Immature natural killer cell (primary cell): Measurements from ENCODE around the gene RPH3AL. TPM values are rescaled to one million over a fixed set of nuclear protein-coding genes. Genes with fewer than 3 reads are reported as not detected.
"Not testable (repeated sequence)": the region's sequence is repeated elsewhere in the genome, so short reads cannot be mapped to it uniquely, and the experiment has no call there.

Experiments used
- DNase-seq, 3 donors: peaks; one replicate each; pipeline ENCODE4 v3.0.0; 2022; ENCODE audit warnings: mixed read lengths in 1 of 3
- H3K27ac Mint-ChIP-seq, 6 donors: one replicate each; pipeline ENCODE4 v1.8.0; 2020; ENCODE audit warnings: mixed read lengths in 6 of 6, mild to moderate bottlenecking in 5 of 6, inconsistent platforms in 4 of 6, moderate library complexity in 3 of 6
- H3K27me3 Mint-ChIP-seq, 3 donors: one replicate each; pipeline ENCODE4 v1.8.0; 2020 to 2021; ENCODE audit warnings: low read depth in 3 of 3, mild to moderate bottlenecking in 3 of 3, mixed read lengths in 3 of 3, moderate library complexity in 3 of 3, inconsistent platforms in 1 of 3
- H3K36me3 Mint-ChIP-seq, 3 donors: one replicate each; pipeline ENCODE4 v1.8.0; 2020; ENCODE audit warnings: mixed read lengths in 3 of 3, inconsistent platforms in 2 of 3, mild to moderate bottlenecking in 2 of 3
- H3K4me1 Mint-ChIP-seq, 2 donors: one replicate each; pipeline ENCODE4 v1.8.0; 2020; ENCODE audit warnings: inconsistent platforms in 2 of 2, mild to moderate bottlenecking in 2 of 2, mixed read lengths in 2 of 2, moderate library complexity in 1 of 2
- H3K4me3 Mint-ChIP-seq, 5 donors: one replicate each; pipeline ENCODE4 v1.8.0; 2020; ENCODE audit warnings: mild to moderate bottlenecking in 5 of 5, mixed read lengths in 5 of 5, inconsistent platforms in 3 of 5, moderate library complexity in 3 of 5
- H3K9me3 Mint-ChIP-seq, 6 donors: one replicate each; pipeline ENCODE4 v1.8.0; 2020; ENCODE audit warnings: mild to moderate bottlenecking in 6 of 6, mixed read lengths in 6 of 6, inconsistent platforms in 4 of 6, moderate library complexity in 3 of 6
- polyA plus RNA-seq, 3 donors: library from polyadenylated mRNA; unstranded; fragments of 300-500 nt; fragmentation: Illumina TruSeq; gene quantifications; one replicate each; pipeline ENCODE4 v1.2.3, GENCODE V29; 2021

Gene RPH3AL
- polyA plus RNA-seq, 3 donors from 2014 or later = 4.2 to 10.3 (median 4.5) TPM

DNA sequence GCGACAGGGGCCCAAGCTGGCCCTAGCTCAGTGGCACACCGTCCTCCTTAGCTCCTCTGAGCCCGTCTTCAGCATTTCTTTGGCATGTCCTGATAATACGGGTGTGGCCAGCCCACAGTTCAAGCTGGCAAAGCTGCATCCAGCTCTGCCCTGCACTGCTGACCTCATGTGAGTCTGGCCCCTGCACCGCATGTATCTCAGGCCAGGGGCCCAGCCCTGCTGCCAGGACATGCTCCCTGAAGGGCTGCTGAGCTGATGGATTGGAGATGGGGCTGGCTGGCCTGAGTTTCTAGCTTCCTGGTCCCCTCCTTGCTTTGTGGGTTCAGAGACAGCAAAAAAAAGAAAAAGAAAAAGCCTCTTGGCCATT is 173.6 kb downstream of the RPH3AL start:
- Mint-ChIP-seq H3K9me3 (no peaks in the 10 kb centered on the region), H3K4me3 (no peak overlapping the region), H3K36me3 (no peaks in the 10 kb centered on the region), H3K27ac (no peak overlapping the region), H3K27me3 (peaks cover 4 to 15% (median 11%) of the 10 kb centered on the region in 3 donors), H3K4me1 (peaks cover 0 to 4% of the 10 kb centered on the region in 2 donors)
- no peak for DNase-seq

GRCh38 chr17:178292-179065 is 174.1 kb downstream of the RPH3AL start:
- DNase-seq = no peak
- H3K36me3 Mint-ChIP-seq = no peaks in the 10 kb centered on the region
- no peaks in the 10 kb centered on the region for H3K9me3 Mint-ChIP-seq
- peaks cover 2 to 13% (median 11%) of the 10 kb centered on the region in 3 donors for H3K27me3 Mint-ChIP-seq
- H3K27ac Mint-ChIP-seq = no peak overlapping the region
- H3K4me1 Mint-ChIP-seq = peaks cover 0 to 4% of the 10 kb centered on the region in 2 donors
- no peak overlapping the region for H3K4me3 Mint-ChIP-seq

- no peaks in the 10 kb centered on the region for H3K9me3 Mint-ChIP-seq
- peaks cover 0 to 4% of the 10 kb centered on the region in 2 donors for H3K4me1 Mint-ChIP-seq
- peaks cover 2 to 13% (median 11%) of the 10 kb centered on the region in 3 donors for H3K27me3 Mint-ChIP-seq
- no peak for DNase-seq
- H3K4me3 Mint-ChIP-seq = peak overlapping the region in 1 of 5 donors; percentile 42
- no peak overlapping the region for H3K27ac Mint-ChIP-seq
- H3K36me3 Mint-ChIP-seq = no peaks in the 10 kb centered on the region
Observed at GRCh38 chr17:177762-178161, 174.8 kb downstream of the RPH3AL start.

GRCh38 chr17:177155-177554 is 175.5 kb downstream of the RPH3AL start:
- Mint-ChIP-seq H3K4me1 (peaks cover 0 to 3% of the 10 kb centered on the region in 2 donors), H3K27me3 (peaks cover 2 to 12% (median 9%) of the 10 kb centered on the region in 3 donors), H3K4me3 (no peak overlapping the region), H3K36me3 (no peaks in the 10 kb centered on the region), H3K9me3 (no peaks in the 10 kb centered on the region), H3K27ac (no peak overlapping the region)
- no peak for DNase-seq

GRCh38 chr17:173166-173911 is 179.3 kb downstream of the RPH3AL start:
- peaks cover 4 to 6% (median 5%) of the 10 kb centered on the region in 3 donors for H3K27me3 Mint-ChIP-seq

GRCh38 chr17:172401-172800 is 180.2 kb downstream of the RPH3AL start:
- no peaks in the 10 kb centered on the region for H3K9me3 Mint-ChIP-seq
- H3K27me3 Mint-ChIP-seq = peaks cover 2 to 6% (median 3%) of the 10 kb centered on the region in 3 donors
- H3K4me1 Mint-ChIP-seq = peaks cover 0 to 1% of the 10 kb centered on the region in 2 donors
- no peaks in the 10 kb centered on the region for H3K36me3 Mint-ChIP-seq
- no peak for DNase-seq
- no peak overlapping the region for H3K27ac Mint-ChIP-seq
- H3K4me3 Mint-ChIP-seq = no peak overlapping the region

More at GRCh38 chr17:173166-173911, 179.3 kb downstream of the RPH3AL start:
- no peaks in the 10 kb centered on the region for H3K9me3 Mint-ChIP-seq
- H3K27ac Mint-ChIP-seq = no peak overlapping the region
- no peak overlapping the region for H3K4me3 Mint-ChIP-seq
- H3K36me3 Mint-ChIP-seq = no peaks in the 10 kb centered on the region
- DNase-seq = no peak
- H3K4me1 Mint-ChIP-seq = peaks cover 0 to 1% of the 10 kb centered on the region in 2 donors

GRCh38 chr17:171871-172270 is 180.7 kb downstream of the RPH3AL start:
- Mint-ChIP-seq H3K4me1 (peaks cover 0 to 1% of the 10 kb centered on the region in 2 donors), H3K27me3 (peaks cover 2 to 3% (median 2%) of the 10 kb centered on the region in 3 donors), H3K9me3 (no peaks in the 10 kb centered on the region), H3K27ac (no peak overlapping the region), H3K4me3 (no peak overlapping the region), H3K36me3 (no peaks in the 10 kb centered on the region)
- no peak for DNase-seq

GRCh38 chr17:170130-170670 is 182.4 kb downstream of the RPH3AL start:
- no peak for DNase-seq
- Mint-ChIP-seq H3K27ac (no peak overlapping the region), H3K4me1 (peaks cover 0 to 1% of the 10 kb centered on the region in 2 donors), H3K4me3 (no peak overlapping the region), H3K27me3 (peaks cover 2 to 4% (median 3%) of the 10 kb centered on the region in 3 donors), H3K9me3 (no peaks in the 10 kb centered on the region), H3K36me3 (no peaks in the 10 kb centered on the region)

- DNase-seq, H3K4me3 Mint-ChIP-seq, H3K27me3 Mint-ChIP-seq, H3K4me1 Mint-ChIP-seq, H3K36me3 Mint-ChIP-seq, H3K27ac Mint-ChIP-seq, H3K9me3 Mint-ChIP-seq: not testable (repeated sequence)
Observed at GRCh38 chr17:168614-169013, 184.0 kb downstream of the RPH3AL start.

- peaks cover 0 to 1% of the 10 kb centered on the region in 2 donors for H3K4me1 Mint-ChIP-seq
- H3K9me3 Mint-ChIP-seq = no peaks in the 10 kb centered on the region
- no peak for DNase-seq
- H3K36me3 Mint-ChIP-seq = no peaks in the 10 kb centered on the region
- no peak overlapping the region for H3K4me3 Mint-ChIP-seq
- peaks cover 2 to 6% (median 5%) of the 10 kb centered on the region in 3 donors for H3K27me3 Mint-ChIP-seq
- no peak overlapping the region for H3K27ac Mint-ChIP-seq
Observed at GRCh38 chr17:165939-166338, 186.7 kb downstream of the RPH3AL start.

DNA sequence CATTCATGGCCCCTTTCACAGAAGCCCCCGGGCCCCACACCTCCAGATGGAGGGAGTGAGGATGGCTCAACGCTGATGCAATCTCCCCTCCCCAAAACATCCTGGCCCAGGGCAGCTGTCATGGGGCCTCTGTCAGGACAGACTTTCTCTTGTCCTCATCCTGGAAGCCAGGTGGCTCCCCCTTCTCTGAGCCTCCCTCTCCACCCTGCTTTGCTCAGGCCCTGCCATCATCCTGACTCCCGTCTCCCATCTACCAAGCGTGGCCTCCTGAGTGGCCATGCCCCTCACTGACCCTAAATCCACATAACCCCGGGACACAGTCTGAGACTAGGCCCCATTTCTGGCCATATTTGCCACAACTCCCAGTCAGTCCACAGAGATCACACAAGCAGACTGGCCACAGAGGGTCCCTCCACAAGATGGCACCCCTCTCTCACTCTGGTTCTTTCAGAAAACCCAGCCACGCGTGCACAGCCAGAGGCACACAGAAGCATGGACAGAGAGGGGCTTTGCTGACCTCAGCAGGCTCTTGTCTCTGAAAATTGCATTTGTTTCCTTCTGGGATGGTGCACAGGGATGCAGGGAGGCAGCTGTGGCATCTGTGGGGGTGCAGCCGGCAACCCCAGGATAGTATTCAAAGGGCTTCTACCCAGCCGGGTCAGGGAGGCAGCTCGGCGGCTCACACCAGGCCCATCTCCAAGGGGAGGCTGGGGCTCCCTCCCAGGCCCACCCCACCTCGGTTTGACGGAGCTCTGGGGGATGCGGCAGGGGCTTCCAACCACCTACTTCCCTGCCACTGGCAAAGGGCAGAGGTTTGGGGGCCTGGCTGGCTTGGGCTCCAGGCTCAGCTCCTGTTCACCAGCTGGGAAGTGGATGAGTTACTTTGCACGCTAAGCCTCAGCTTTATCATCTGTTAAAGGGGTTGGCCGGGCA is 188.0 kb downstream of the RPH3AL start:
- H3K9me3 Mint-ChIP-seq = no peaks in the 10 kb centered on the region
- H3K27ac Mint-ChIP-seq = no peak overlapping the region
- H3K4me1 Mint-ChIP-seq = peaks cover 0 to 1% of the 10 kb centered on the region in 2 donors
- no peak overlapping the region for H3K4me3 Mint-ChIP-seq
- H3K27me3 Mint-ChIP-seq = peaks cover 2 to 6% (median 5%) of the 10 kb centered on the region in 3 donors
- H3K36me3 Mint-ChIP-seq = no peaks in the 10 kb centered on the region
- no peak for DNase-seq

DNA sequence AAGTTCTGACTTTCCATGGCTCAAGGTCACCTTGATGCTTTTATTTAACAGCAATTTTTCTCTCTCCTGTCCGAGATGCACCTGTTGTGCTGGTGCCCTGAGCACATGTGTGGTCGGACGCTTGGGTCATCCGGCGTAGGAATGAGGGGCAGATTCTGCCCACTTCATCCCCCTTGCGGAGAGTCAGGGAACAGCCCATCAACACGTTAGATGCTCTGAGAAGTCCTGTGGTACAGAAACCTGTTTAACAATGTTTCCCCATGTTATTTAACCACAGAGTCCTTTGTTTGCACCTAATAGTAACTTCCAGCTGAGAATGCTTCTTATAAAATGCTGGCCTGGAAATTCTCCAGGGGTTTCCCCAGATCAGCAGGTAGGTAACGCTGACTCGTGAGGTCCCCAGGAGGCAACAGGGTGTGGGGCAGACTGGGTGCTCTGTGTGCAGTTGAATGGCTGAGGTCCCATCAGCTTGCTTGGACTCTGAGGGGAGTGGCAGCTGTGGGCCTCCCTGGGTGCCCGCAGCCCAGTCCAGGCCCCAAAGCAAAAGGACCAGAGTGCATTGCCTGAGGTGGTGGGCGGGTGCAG is 189.0 kb downstream of the RPH3AL start:
- Mint-ChIP-seq H3K27ac (no peak overlapping the region), H3K4me1 (no peaks in the 10 kb centered on the region), H3K4me3 (no peak overlapping the region), H3K9me3 (no peaks in the 10 kb centered on the region), H3K27me3 (peaks cover 2 to 6% (median 5%) of the 10 kb centered on the region in 3 donors), H3K36me3 (no peaks in the 10 kb centered on the region)
- DNase-seq = no peak

- DNase-seq = no peak
- Mint-ChIP-seq H3K27me3 (peaks cover 2 to 6% (median 5%) of the 10 kb centered on the region in 3 donors), H3K27ac (no peak overlapping the region), H3K4me1 (no peaks in the 10 kb centered on the region), H3K4me3 (no peak overlapping the region), H3K9me3 (no peaks in the 10 kb centered on the region), H3K36me3 (no peaks in the 10 kb centered on the region)
Observed at GRCh38 chr17:162689-163088, 189.9 kb downstream of the RPH3AL start.
